HS-27A (cell line): ENCODE data around the gene DNAH6.
"Not testable (repeated sequence)": the region's sequence is repeated elsewhere in the genome, so short reads cannot be mapped to it uniquely, and the experiment has no call there.

Experiments
- DNase-seq: peaks from one replicate; pipeline ENCODE4 v3.0.0-alpha.2; 2012; ENCODE audit warnings: low read depth, missing footprints

DNAH6 gene

GRCh38 chr2:84511024-84511423 lies 5.3 kb upstream of the DNAH6 start:
- DNase-seq = not testable (repeated sequence)

- no peak for DNase-seq
Observed at GRCh38 chr2:84515788-84516187, 510 bp upstream of the DNAH6 start.

DNA sequence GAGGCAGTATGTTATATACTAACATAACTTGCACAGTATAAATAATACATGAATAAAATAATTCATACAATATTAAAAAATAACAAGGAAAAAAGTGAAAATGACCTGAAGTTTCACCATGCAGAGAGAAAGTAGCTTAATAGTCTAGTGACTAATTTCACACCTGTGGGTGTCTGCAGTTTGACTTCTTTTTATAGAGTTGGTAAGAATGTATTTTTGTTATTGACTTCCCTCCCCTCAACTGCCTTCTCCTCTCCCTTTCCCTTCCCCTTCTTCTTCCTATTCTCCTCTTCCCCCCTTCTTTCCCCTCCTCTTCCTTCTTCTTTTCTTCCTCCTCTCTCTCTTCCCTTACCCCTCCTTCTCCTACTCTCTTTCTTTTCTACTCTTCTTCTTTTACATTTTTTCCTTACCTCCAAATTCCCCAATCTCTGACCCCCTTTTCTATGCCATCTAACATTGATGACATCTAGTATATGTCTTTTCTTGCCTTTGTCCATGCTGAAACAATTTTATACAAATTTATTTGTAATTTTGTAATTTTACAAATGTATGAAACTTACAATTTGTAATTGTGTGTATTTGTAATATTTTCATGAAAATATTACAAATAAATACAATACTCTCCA lies 3.1 kb downstream of the DNAH6 start:
- no peak for DNase-seq

DNA sequence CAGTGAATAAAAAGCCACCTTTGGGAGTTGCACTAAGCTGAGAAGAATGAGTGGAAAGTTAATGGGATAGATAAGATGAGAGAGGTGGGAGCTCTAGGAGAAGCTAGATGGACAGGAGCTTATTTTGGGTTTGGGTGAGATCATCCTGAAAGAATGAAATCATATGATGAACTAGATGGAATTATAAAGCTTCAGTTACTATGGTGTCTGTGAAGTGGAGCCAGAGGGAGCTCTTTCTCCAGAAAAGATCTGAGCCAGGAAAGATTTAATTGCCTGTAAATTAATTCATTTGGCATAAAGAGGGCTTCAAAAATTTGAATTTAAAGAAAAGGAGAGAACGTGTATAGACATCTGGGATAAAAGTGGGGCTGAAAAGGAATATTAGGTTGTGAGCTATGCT lies 10.3 kb downstream of the DNAH6 start:
- DNase-seq = no peak

- no peak for DNase-seq
Observed at GRCh38 chr2:84527137-84528129, 11.1 kb downstream of the DNAH6 start.

- no peak for DNase-seq
Observed at GRCh38 chr2:84532291-84532690, 16.0 kb downstream of the DNAH6 start.

- DNase-seq = no peak
Observed at GRCh38 chr2:84534225-84534624, 17.9 kb downstream of the DNAH6 start.

GRCh38 chr2:84537251-84537650 lies 21.0 kb downstream of the DNAH6 start:
- no peak for DNase-seq

DNA sequence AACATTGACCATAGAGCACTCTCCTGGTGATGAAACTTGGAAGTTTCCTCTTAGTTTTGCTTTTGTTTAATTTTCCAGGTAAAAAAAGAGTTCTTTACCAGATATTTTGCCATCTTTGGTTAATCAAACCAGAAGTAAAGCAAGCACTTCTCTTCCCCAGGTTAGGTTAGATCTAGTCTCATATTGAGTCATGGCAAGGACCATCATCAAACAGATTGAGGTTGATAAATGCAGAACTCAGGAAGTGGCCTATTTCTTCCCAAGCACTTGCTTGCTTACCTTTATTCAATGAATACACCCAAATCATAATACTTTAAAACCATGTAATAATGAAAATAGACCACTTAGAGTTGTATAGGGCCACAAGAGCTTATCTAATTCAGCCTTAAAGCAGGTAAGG lies 23.4 kb downstream of the DNAH6 start:
- DNase-seq = no peak

GRCh38 chr2:84545005-84545404 lies 28.7 kb downstream of the DNAH6 start:
- DNase-seq = no peak

DNA sequence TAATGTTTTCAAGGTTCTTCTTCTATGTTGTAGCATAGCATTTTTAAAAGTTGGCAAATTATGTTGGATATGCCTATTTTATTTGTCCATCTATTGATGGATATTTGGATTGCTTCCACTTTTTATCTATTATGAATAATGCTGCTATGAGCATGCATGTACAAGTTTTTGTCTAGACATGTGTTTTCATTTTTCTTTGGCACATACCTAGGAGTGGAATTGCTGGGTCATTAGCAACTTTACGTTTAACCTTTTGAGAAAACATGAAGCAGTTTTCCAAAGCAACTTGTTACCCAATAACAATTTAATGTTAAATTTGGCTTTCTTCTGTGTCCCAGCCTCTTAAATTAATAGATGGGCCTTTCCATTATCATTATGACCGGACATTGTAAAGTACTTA lies 30.3 kb downstream of the DNAH6 start:
- DNase-seq = no peak

- no peak for DNase-seq
Observed at GRCh38 chr2:84548303-84548702, 32.0 kb downstream of the DNAH6 start.

DNA sequence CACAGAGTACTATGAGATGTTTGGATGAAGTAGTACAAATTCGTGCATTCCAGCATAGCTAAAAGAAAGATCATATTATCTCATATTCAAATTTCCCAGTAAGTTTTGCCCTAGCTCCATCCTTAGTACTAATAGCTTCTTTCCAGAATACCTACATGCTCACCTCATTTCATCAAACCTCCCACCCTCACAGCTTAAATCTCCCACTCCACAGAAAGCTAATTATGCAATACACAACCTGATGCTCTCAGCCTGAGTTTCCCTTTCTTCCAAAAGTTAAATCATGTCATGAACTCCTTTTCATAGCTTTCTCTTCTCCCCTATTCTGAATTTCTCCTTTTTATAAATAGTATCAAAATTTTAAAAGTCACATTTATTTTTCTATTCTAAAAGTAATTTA lies 34.6 kb downstream of the DNAH6 start:
- DNase-seq = no peak

- not testable (repeated sequence) for DNase-seq
Observed at GRCh38 chr2:84551526-84551925, 35.2 kb downstream of the DNAH6 start.

- no peak for DNase-seq
Observed at GRCh38 chr2:84556190-84556589, 39.9 kb downstream of the DNAH6 start.

DNA sequence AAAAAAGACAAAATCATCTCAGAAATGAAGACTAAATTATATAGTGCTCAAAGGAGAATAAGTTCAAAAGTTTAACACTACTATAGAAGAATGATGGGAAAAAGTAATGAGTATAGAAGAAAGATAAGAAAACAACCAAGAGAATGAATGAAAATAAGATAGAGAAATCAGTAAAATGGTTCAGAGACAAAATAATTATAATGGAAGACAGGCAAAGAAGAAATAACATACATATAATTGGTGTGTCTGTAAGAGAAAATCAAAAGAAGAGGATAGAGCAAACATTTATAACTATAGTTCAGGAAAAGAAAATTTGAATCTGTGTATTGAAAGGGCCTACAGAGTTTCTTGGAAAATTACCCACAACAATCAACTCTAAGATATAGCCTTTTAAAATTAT lies 43.5 kb downstream of the DNAH6 start:
- DNase-seq = no peak

DNA sequence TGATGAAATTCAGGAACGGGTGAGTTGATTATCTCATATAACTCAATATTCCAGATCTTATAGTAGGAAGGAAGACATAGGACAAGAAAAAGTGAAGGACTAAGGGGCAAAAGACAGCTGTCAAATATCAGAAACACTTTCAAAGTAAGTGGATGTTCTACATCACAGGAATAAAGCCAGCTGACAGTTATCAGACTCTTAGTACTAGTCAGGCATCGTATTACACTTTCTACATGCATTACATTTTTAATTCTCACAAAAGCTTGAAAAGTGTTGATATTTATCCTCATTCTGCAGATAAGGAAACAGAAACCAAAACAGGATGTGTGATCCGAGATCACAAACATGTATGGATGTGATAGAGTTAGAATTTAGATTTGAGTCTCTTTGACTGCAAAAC lies 63.4 kb downstream of the DNAH6 start:
- DNase-seq = no peak

DNA sequence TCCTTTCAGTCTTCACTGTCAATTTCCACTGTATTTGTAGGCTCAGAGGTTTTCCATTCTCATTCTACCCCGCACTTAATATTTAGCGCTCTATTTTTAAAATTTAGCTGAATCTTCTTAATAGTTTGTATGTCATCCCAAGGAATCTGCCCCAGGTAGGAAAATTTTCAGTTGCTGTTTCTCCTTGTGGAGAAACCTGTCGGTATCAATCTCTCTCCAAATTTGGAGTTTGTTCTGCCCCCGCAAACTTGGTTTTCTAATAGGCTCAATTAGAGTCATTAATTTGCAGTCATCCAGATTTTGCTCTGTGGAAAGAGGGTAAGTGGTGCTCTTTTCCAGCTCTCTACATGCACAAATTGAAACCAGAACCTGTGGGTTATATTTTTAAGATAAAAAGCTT lies 87.6 kb downstream of the DNAH6 start:
- DNase-seq = no peak

GRCh38 chr2:84613082-84613481 lies 96.8 kb downstream of the DNAH6 start:
- no peak for DNase-seq

DNA sequence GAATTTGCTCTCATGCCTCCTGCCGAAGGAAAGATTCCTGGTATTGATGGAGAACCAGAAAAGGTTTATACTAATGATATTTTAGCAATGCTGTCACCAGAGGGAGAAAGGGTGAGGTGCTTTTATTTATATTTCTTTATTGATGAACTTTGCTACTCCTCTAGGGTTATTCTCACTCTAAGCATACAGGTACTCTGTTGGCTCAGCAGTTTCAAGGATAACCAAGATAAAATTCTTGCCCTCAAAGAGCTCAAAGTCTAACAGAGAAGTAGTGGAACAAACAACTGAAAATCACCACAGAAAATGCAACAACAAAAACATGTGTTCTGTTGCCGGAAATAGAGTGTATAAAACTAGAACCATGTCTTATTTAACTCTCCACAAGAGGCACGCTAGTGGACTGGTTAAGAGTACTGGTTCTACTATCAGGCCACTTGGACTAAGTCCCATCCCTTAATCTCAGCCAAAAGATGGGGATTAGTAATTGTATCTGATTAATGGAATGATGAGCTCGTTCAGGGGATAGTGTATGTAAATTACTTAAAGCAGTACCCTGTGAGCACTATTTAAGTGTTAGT lies 103.6 kb downstream of the DNAH6 start:
- DNase-seq = no peak

- DNase-seq = no peak
Observed at GRCh38 chr2:84628486-84628885, 112.2 kb downstream of the DNAH6 start.

DNA sequence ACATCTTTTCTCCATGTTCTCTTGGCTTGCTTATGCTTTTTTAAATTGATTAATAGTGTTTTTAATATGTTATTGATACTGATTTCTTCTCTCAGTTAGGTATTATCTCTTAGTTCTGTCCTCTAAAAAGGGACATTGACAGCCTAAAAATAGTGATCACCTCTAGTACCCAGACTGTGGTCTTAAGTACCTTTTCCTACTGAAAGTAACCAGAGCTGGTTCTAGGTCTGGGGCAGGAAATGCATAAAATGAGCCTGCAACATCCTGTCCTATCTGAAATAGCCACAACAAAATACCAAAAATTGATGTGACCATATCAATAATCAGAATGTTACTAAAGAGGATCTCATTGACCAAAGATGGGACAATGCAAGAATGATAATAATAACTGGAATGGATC lies 113.3 kb downstream of the DNAH6 start:
- no peak for DNase-seq

DNA sequence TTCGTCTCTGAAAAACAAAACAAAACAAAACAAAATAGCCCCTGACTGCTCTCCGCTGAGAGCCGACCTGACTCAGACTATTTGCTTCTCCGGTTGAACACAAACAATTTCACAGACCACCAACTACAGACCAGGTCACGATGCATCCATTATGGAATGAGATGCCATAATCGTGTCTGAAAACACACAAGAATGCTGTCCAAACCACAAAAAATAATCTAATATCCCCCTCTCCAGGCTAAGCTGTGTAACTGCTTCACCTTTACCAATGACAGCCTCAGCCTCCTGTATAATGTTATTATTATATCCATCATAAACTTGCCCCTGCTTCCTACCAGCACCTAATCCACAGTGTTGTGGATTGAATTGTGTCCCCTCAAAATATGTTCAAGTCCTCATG lies 114.7 kb downstream of the DNAH6 start:
- peak; percentile 36 for DNase-seq
